Endodermal cell (in vitro differentiated cells): ENCODE measurements around the gene MED13L. TPM values are rescaled to one million over a fixed set of nuclear protein-coding genes. Genes with fewer than 3 reads are reported as not detected.

Source experiments
- DNase-seq: peaks from one replicate; pipeline ENCODE4 v3.0.0-alpha.2; 2017
- H3K27ac ChIP-seq: 2 replicates; pipeline ENCODE4 v1.5.1; 2013; ENCODE audit warnings: mild to moderate bottlenecking, low read depth, low read length, moderate library complexity
- H3K27me3 ChIP-seq: 2 replicates; pipeline ENCODE4 v1.6.1; 2013; ENCODE audit warnings: mild to moderate bottlenecking, low read length, moderate library complexity; ENCODE audit not compliant: insufficient read depth, control insufficient read depth, poor library complexity, severe bottlenecking
- H3K36me3 ChIP-seq: 2 replicates; pipeline ENCODE4 v1.7.0; 2013; ENCODE audit warnings: mild to moderate bottlenecking, low read length, moderate library complexity; ENCODE audit not compliant: control insufficient read depth, insufficient read depth
- H3K4me1 ChIP-seq: one replicate; pipeline ENCODE4 v1.7.0; 2013; ENCODE audit warnings: low read length; ENCODE audit not compliant: control insufficient read depth, insufficient read depth
- H3K4me3 ChIP-seq: 2 replicates; pipeline ENCODE4 v1.5.1; 2013; ENCODE audit warnings: mild to moderate bottlenecking, low read length, moderate library complexity
- H3K9ac ChIP-seq: 2 replicates; pipeline ENCODE4 v1.6.1; 2013; ENCODE audit warnings: mild to moderate bottlenecking, low read length, moderate library complexity; ENCODE audit not compliant: poor library complexity, severe bottlenecking; ENCODE audit errors: extremely low read depth
- H3K9me3 ChIP-seq: 2 replicates; pipeline ENCODE4 v1.6.1; 2013; ENCODE audit warnings: mild to moderate bottlenecking, low read length, moderate library complexity; ENCODE audit not compliant: control insufficient read depth
- H3K27ac Mint-ChIP-seq: 2 replicates; pipeline ENCODE4 v1.8.0; 2020; ENCODE audit warnings: mixed read lengths
- H3K27me3 Mint-ChIP-seq: 2 replicates; pipeline ENCODE4 v1.8.0; 2021; ENCODE audit warnings: mild to moderate bottlenecking, mixed read lengths; ENCODE audit not compliant: insufficient read depth
- H3K36me3 Mint-ChIP-seq: 2 replicates; pipeline ENCODE4 v1.8.0; 2020; ENCODE audit warnings: low read depth, mixed read lengths
- H3K4me1 Mint-ChIP-seq: 2 replicates; pipeline ENCODE4 v1.8.0; 2020; ENCODE audit warnings: mixed read lengths
- H3K4me3 Mint-ChIP-seq: 2 replicates; pipeline ENCODE4 v1.8.0; 2020; ENCODE audit warnings: mild to moderate bottlenecking, moderate library complexity, mixed read lengths
- H3K9me3 Mint-ChIP-seq: 2 replicates; pipeline ENCODE4 v1.8.0; 2020; ENCODE audit warnings: mild to moderate bottlenecking, mixed read lengths
- WGBS, 2 experiments: methylation state at CpG; one replicate each; pipeline versions ENCODE4 v1.1.5 to v1.1.7; 2013; ENCODE audit warnings: missing lambda C conversion rate in 2 of 2, mixed read lengths in 1 of 2; ENCODE audit not compliant: insufficient coverage in 1 of 2, insufficient read length in 1 of 2; 5-methylcytosine and 5-hydroxymethylcytosine counted together
- total RNA-seq, 2 donors: library from RNA; stranded (reverse); fragmentation: NEBNext Ultra II Directional in 1 of 2; extraction: Animal tissue kit (Norgen Biotek cat#: 25700) in 1 of 2; gene quantifications; 2 replicates in 1 of 2; 3 replicates in 1 of 2; pipeline ENCODE4 v1.2.1, GENCODE V29; 2021
- TF ChIP-seq, protein P1 (sequence below): fragments of 200-600 bp; sonication (generic); conservative IDR thresholded peaks from 2 replicates; pipeline ENCODE4 v1.5.0; 2021; ENCODE audit warnings: antibody characterized with exemption, mild to moderate bottlenecking

The MED13L gene
- total RNA-seq, 2 donors from 2014 or later: 101 to 111 TPM

DNA sequence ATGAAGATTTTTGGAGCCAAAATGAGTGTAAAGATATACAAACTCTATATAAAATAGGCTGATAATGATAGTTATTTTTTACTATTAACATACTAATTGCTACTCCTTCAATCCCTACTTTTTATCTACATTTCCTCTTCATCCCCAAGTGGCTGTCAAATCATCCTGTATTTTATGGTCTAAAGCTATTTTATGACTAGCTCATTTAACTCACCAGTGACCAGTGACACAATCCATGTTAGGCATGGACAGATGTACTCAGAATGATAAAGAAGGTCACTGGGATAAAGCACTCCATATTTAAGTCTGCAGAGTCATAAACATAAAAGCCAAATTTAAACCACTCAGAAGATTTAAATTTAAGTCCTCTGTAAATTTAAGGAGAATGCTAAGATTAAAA is 183.0 kb downstream of the MED13L start:
- H3K27me3 ChIP-seq: no peaks in the 10 kb centered on the region
- no peak for DNase-seq
- H3K4me3 Mint-ChIP-seq: no peak overlapping the region
- TF ChIP-seq, protein P1, sequence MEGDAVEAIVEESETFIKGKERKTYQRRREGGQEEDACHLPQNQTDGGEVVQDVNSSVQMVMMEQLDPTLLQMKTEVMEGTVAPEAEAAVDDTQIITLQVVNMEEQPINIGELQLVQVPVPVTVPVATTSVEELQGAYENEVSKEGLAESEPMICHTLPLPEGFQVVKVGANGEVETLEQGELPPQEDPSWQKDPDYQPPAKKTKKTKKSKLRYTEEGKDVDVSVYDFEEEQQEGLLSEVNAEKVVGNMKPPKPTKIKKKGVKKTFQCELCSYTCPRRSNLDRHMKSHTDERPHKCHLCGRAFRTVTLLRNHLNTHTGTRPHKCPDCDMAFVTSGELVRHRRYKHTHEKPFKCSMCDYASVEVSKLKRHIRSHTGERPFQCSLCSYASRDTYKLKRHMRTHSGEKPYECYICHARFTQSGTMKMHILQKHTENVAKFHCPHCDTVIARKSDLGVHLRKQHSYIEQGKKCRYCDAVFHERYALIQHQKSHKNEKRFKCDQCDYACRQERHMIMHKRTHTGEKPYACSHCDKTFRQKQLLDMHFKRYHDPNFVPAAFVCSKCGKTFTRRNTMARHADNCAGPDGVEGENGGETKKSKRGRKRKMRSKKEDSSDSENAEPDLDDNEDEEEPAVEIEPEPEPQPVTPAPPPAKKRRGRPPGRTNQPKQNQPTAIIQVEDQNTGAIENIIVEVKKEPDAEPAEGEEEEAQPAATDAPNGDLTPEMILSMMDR: no peak
- H3K27me3 Mint-ChIP-seq: no peaks in the 10 kb centered on the region
- H3K9ac ChIP-seq: no peak overlapping the region
- H3K27ac ChIP-seq: no peak overlapping the region
- no peaks in the 10 kb centered on the region for H3K9me3 ChIP-seq
- H3K36me3 ChIP-seq: peaks cover 49% of the 10 kb centered on the region
- no peaks in the 10 kb centered on the region for H3K9me3 Mint-ChIP-seq
- H3K36me3 Mint-ChIP-seq: peaks cover 8% of the 10 kb centered on the region
- H3K4me3 ChIP-seq: no peak overlapping the region
- H3K4me1 ChIP-seq: no peaks in the 10 kb centered on the region
- H3K4me1 Mint-ChIP-seq: peaks cover 3% of the 10 kb centered on the region
- no peak overlapping the region for H3K27ac Mint-ChIP-seq

DNA sequence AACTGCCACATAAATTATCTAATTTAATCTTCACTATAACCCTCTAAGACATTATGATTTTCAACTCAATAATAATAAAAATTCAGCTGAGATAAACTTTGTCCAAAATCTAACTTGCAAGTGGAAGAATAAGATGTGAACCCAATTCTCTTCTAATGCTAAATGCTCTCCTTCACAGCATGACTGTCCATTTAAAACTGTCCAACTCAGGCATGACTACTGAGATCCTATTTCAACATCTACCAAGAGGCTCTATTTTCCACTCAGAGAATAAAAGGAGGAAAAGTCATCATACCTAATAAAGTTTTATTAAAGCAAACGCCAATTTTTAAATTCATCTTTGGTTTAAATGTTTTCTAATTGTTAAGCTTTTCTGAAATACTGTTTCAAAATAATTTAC is 183.6 kb downstream of the MED13L start:
- peaks cover 3% of the 10 kb centered on the region for H3K4me1 Mint-ChIP-seq
- H3K27ac ChIP-seq: no peak overlapping the region
- no peaks in the 10 kb centered on the region for H3K9me3 Mint-ChIP-seq
- H3K9ac ChIP-seq: no peak overlapping the region
- peaks cover 49% of the 10 kb centered on the region for H3K36me3 ChIP-seq
- no CpG with 5 or more reads among the region's 1 CpG for WGBS, 2 experiments
- no peaks in the 10 kb centered on the region for H3K4me1 ChIP-seq
- H3K9me3 ChIP-seq: no peaks in the 10 kb centered on the region
- TF ChIP-seq, protein P1: no peak
- H3K4me3 ChIP-seq: no peak overlapping the region
- H3K27me3 ChIP-seq: no peaks in the 10 kb centered on the region
- H3K36me3 Mint-ChIP-seq: peaks cover 8% of the 10 kb centered on the region
- no peaks in the 10 kb centered on the region for H3K27me3 Mint-ChIP-seq
- H3K4me3 Mint-ChIP-seq: no peak overlapping the region
- no peak for DNase-seq
- H3K27ac Mint-ChIP-seq: no peak overlapping the region

DNA sequence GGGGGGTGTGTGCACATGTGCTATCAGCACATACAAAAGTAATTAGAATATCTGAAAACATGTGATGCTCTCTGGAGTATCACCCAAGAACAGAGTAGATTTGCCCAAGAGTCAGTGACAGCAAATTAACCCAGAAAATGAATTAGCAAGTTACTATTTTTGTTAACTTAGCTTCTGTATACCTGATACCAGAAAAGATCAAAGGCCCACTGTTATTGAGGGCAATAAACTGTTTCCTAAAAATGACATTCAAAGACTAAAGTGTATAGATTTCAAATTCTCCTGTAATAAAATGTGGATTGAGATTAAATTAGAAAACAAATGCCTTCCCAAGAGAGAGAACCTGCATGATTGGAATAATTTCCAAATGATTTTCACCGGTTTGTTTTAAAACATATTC is 184.7 kb downstream of the MED13L start:
- no peaks in the 10 kb centered on the region for H3K9me3 ChIP-seq
- H3K27ac ChIP-seq: no peak overlapping the region
- H3K4me1 ChIP-seq: no peaks in the 10 kb centered on the region
- Mint-ChIP-seq H3K4me3 (no peak overlapping the region), H3K9me3 (no peaks in the 10 kb centered on the region), H3K4me1 (peaks cover 8% of the 10 kb centered on the region), H3K36me3 (peaks cover 8% of the 10 kb centered on the region), H3K27ac (no peak overlapping the region), H3K27me3 (no peaks in the 10 kb centered on the region)
- H3K9ac ChIP-seq: no peak overlapping the region
- no peak for DNase-seq
- no peaks in the 10 kb centered on the region for H3K27me3 ChIP-seq
- H3K36me3 ChIP-seq: peaks cover 49% of the 10 kb centered on the region
- TF ChIP-seq, protein P1: no peak
- WGBS, 2 experiments: 83 to 100% methylated on average over 1 of the region's 1 CpG
- H3K4me3 ChIP-seq: no peak overlapping the region
